ENCODE results near the gene ATG3. TPM values are rescaled to one million over a fixed set of nuclear protein-coding genes. Genes with fewer than 3 reads are reported as not detected.

Gene ATG3
- total RNA-seq, 1 donor from 2014 or later, result 46.3 TPM

- no peaks in the 10 kb centered on the region for H3K36me3 Mint-ChIP-seq (ENCODE audit: low read depth, unreplicated experiment)
- no peak overlapping the region for H3K4me3 Mint-ChIP-seq (ENCODE audit: unreplicated experiment)
- no peak overlapping the region for H3K27ac Mint-ChIP-seq (ENCODE audit: unreplicated experiment)
- TF ChIP-seq, protein P1, sequence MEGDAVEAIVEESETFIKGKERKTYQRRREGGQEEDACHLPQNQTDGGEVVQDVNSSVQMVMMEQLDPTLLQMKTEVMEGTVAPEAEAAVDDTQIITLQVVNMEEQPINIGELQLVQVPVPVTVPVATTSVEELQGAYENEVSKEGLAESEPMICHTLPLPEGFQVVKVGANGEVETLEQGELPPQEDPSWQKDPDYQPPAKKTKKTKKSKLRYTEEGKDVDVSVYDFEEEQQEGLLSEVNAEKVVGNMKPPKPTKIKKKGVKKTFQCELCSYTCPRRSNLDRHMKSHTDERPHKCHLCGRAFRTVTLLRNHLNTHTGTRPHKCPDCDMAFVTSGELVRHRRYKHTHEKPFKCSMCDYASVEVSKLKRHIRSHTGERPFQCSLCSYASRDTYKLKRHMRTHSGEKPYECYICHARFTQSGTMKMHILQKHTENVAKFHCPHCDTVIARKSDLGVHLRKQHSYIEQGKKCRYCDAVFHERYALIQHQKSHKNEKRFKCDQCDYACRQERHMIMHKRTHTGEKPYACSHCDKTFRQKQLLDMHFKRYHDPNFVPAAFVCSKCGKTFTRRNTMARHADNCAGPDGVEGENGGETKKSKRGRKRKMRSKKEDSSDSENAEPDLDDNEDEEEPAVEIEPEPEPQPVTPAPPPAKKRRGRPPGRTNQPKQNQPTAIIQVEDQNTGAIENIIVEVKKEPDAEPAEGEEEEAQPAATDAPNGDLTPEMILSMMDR (IDR thresholded peaks at IDR 0.05; ENCODE audit: unreplicated experiment), result no peak
- no peaks in the 10 kb centered on the region for H3K27me3 Mint-ChIP-seq (ENCODE audit: unreplicated experiment)
- no peaks in the 10 kb centered on the region for H3K9me3 Mint-ChIP-seq (ENCODE audit: unreplicated experiment)
- DNase-seq (ENCODE audit: low spot score), result no peak
- peaks cover 25% of the 10 kb centered on the region for H3K4me1 Mint-ChIP-seq (ENCODE audit: unreplicated experiment)
These were observed 57.6 kb downstream of the ATG3 start for GRCh38 chr3:112504123-112504522.

DNA sequence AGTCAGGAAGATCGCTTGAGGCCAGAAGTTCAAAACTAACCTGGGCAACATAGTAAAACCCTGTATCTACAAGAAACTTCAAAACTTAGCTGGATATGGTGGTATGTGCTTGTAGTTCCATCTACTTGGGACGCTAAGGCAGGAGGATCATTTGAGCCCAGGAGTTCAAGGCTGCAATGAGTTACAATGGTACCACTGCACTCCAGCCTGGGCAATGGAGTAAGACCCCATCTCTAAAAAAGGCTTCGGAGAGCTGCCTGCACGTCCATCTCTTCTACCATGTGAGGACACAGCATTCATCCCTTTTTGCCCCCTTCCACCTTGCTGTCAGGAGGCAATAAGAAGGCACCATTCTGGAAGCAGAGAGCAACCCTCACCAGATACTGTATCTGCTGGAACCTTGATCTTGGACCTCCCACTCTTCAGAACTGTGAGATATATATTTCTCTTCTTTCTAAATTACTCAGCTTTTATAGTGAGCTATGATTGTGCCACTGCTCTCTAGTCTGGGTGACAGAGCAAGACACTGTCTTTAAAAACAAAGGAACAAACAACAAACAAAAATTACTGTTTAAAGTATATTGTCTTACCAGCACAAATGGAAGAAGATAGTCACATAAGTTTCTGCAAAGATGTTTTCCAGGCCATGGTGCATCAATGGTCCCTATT lies 58.3 kb downstream of the ATG3 start:
- peaks cover 21% of the 10 kb centered on the region for H3K4me1 Mint-ChIP-seq (ENCODE audit: unreplicated experiment)
- H3K27me3 Mint-ChIP-seq (ENCODE audit: unreplicated experiment), result no peaks in the 10 kb centered on the region
- no peak overlapping the region for H3K27ac Mint-ChIP-seq (ENCODE audit: unreplicated experiment)
- TF ChIP-seq, protein P1 (IDR thresholded peaks at IDR 0.05; ENCODE audit: unreplicated experiment), result no peak
- no peaks in the 10 kb centered on the region for H3K9me3 Mint-ChIP-seq (ENCODE audit: unreplicated experiment)
- no peaks in the 10 kb centered on the region for H3K36me3 Mint-ChIP-seq (ENCODE audit: low read depth, unreplicated experiment)
- DNase-seq (ENCODE audit: low spot score), result no peak
- H3K4me3 Mint-ChIP-seq (ENCODE audit: unreplicated experiment), result no peak overlapping the region

DNA sequence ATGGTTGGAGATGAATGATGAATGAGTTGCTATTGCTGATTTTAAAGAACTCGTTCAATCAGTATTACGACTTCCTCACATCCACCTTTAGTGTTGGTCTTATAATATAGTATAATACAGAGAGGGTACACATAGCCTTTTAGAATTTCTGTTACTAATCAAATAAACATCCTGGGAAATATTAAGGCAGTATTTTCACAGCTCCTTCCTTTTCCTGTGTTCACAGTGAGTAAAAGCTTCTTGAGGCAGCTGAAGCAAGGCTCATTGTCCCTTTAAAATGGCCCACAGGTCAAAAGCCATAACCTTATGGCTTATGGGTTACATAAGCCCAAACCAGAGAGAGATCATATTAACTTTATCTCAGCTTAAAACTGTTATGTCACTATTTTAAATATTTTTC lies 61.1 kb downstream of the ATG3 start:
- Mint-ChIP-seq H3K9me3 (ENCODE audit: unreplicated experiment) (no peaks in the 10 kb centered on the region), H3K4me3 (ENCODE audit: unreplicated experiment) (no peak overlapping the region), H3K4me1 (ENCODE audit: unreplicated experiment) (peaks cover 14% of the 10 kb centered on the region), H3K36me3 (ENCODE audit: low read depth, unreplicated experiment) (no peaks in the 10 kb centered on the region), H3K27ac (ENCODE audit: unreplicated experiment) (peak overlapping the region; percentile 34), H3K27me3 (ENCODE audit: unreplicated experiment) (no peaks in the 10 kb centered on the region)
- TF ChIP-seq, protein P1 (IDR thresholded peaks at IDR 0.05; ENCODE audit: unreplicated experiment), result no peak
- no peak for DNase-seq (ENCODE audit: low spot score)

DNA sequence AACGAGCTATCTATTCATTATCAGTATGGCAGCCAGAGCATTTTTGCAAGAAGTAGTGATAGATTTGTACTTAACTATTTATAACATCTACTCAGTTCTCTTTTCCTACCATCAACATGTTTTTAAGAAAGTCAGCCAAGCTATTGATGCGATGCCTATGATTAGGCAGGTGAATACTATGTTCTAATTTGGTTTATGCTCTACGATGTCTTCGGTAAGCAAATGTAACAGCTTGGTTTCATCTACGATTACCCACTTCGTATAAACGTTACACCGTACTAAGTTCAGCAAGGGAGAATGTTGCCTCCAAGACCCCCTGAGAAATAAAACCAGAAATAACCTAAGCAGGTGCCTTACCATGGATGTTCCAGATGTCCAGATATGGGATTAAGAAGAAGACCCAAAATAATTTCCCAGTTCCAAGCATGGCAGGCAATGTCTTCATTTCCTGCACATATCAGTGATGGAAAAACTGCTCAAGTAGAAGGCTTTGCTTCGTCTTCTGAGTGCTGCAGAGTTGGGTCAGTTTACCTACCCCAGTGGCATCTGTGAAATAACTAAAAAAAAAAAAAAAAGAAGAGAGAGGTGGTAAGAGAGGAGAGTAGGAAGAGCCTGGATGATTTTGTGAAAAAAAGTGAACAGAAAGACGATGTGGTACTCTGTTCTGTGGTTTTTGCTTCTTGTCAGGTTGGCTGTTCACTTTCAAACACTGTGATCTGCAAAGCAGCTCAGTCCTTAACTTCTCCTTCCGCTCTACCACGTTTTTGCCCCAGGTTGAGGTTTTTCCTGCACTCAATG lies 62.6 kb downstream of the ATG3 start, which contains the start of gene BTLA:
TSS of gene BTLA (minus strand) at position 559 of the 798 bp plus-strand sequence. CDS start at position 445, 114 bp downstream.
- Mint-ChIP-seq H3K4me3 (ENCODE audit: unreplicated experiment) (no peak within 1 kb of the TSS), H3K36me3 (ENCODE audit: low read depth, unreplicated experiment) (no peaks in the 10 kb centered on the region), H3K9me3 (ENCODE audit: unreplicated experiment) (no peaks in the 10 kb centered on the region), H3K4me1 (ENCODE audit: unreplicated experiment) (peaks cover 14% of the 10 kb centered on the region), H3K27ac (ENCODE audit: unreplicated experiment) (peak within 1 kb of the TSS; percentile 34), H3K27me3 (ENCODE audit: unreplicated experiment) (no peaks in the 10 kb centered on the region)
- no peak for DNase-seq (ENCODE audit: low spot score)
- TF ChIP-seq, protein P1 (IDR thresholded peaks at IDR 0.05; ENCODE audit: unreplicated experiment), result no peak
